ENCODE measurements around the gene EXOSC2. TPM values are rescaled to one million over a fixed set of nuclear protein-coding genes. Genes with fewer than 3 reads are reported as not detected.
A peak's percentile ranks its signal among the peaks of the same experiment; 100 is the strongest.
"Not testable (repeated sequence)": the region's sequence is repeated elsewhere in the genome, so short reads cannot be mapped to it uniquely, and the experiment has no call there.

Gene EXOSC2
- polyA plus RNA-seq, 1 donor (not counting 4 experiments of a cell fraction or from before 2014, with no cell fraction given), result 37.5 TPM

- dilution Hi-C loops (cut with MboI; ENCODE audit: extremely low pct_ligation_motif_present, low sequenced_read_pairs), result no loop called here
- H3K36me3 ChIP-seq (ENCODE audit: control insufficient read depth in 2 of 2, extremely low read depth in 1 of 2, insufficient read depth in 2 of 2, low read length in 2 of 2), result no peaks in the 10 kb centered on the region
- TF ChIP-seq EZH2 (IDR thresholded peaks at IDR 0.05; ENCODE audit: low read length) (peak; percentile 49), CTCF (optimal IDR thresholded peaks at IDR 0.05 in 1 of 3, IDR thresholded peaks at IDR 0.05 in 1 of 3, conservative IDR thresholded peaks at IDR 0.05 in 1 of 3; ENCODE audit: extremely low read depth in 1 of 3, insufficient read depth in 2 of 3, low read length in 3 of 3) (peak; percentile 66 to 85 (median 79))
- peak overlapping the region; percentile 85 for H3K4me2 ChIP-seq (ENCODE audit: control insufficient read depth, extremely low read depth, insufficient read depth, low read depth, low read length)
- H3K9ac ChIP-seq (ENCODE audit: control insufficient read depth, extremely low read depth, insufficient read depth, low read length), result no peak overlapping the region
- H2AFZ ChIP-seq (ENCODE audit: control insufficient read depth, low read length), result no peak overlapping the region
- H3K4me3 ChIP-seq (ENCODE audit: control insufficient read depth in 2 of 3, extremely low read depth in 1 of 3, insufficient read depth in 2 of 3, low read depth in 1 of 3, low read length in 3 of 3), result peak overlapping the region in 1 of 3 experiments; percentile 55
- H3K9me1 ChIP-seq (ENCODE audit: control insufficient read depth, extremely low read depth, insufficient read depth, low read length), result no peaks in the 10 kb centered on the region
- peaks cover 5% of the 10 kb centered on the region for H3K27me3 ChIP-seq (ENCODE audit: control insufficient read depth, extremely low read depth, insufficient read depth, low read length)
- H4K20me1 ChIP-seq (ENCODE audit: control insufficient read depth, extremely low read depth, insufficient read depth, low read length), result no peaks in the 10 kb centered on the region
- no peaks in the 10 kb centered on the region for H3K79me2 ChIP-seq (ENCODE audit: control insufficient read depth, insufficient read depth, low read length)
- DNase-seq (ENCODE audit: low read depth, low spot score) (no peak), FAIRE-seq (no peak)
- H3K27ac ChIP-seq (ENCODE audit: control insufficient read depth, insufficient read depth, low read length), result no peak overlapping the region
- peaks cover 11% of the 10 kb centered on the region for H3K4me1 ChIP-seq (ENCODE audit: control insufficient read depth, extremely low read depth, insufficient read depth, low read length)
- H3K9me3 ChIP-seq (ENCODE audit: control insufficient read depth, low read depth, low read length), result no peaks in the 10 kb centered on the region
These were observed 11.0 kb upstream of the EXOSC2 start for GRCh38 chr9:130682421-130683121.

DNA sequence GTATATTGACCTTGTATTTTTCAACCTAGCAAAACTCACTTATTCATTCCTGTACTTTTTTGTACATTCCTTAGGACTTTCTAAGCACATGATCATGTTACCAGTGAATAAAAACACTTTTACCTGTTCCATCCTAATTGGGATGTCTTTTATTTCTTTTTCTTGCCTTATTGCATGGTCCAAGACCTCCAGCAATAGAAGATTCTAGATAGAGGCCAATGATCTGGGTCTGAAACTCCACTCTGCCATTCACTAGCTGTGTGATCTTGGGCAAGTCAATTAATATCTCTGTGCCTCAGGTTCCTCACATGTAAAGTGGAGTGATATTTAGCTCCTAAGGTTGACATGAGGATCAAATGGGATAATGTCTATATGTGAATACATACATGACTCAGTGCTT lies 8.5 kb upstream of the EXOSC2 start:
- TF ChIP-seq CTCF (optimal IDR thresholded peaks at IDR 0.05 in 1 of 3, IDR thresholded peaks at IDR 0.05 in 1 of 3, conservative IDR thresholded peaks at IDR 0.05 in 1 of 3; ENCODE audit: extremely low read depth in 1 of 3, insufficient read depth in 2 of 3, low read length in 3 of 3) (no peak), EZH2 (IDR thresholded peaks at IDR 0.05; ENCODE audit: low read length) (no peak)
- FAIRE-seq (no peak), DNase-seq (ENCODE audit: low read depth, low spot score) (no peak)
- Histone ChIP-seq H3K27me3 (ENCODE audit: control insufficient read depth, extremely low read depth, insufficient read depth, low read length) (peaks cover 5% of the 10 kb centered on the region), H3K9ac (ENCODE audit: control insufficient read depth, extremely low read depth, insufficient read depth, low read length) (no peak overlapping the region), H3K4me2 (ENCODE audit: control insufficient read depth, extremely low read depth, insufficient read depth, low read depth, low read length) (no peak overlapping the region), H2AFZ (ENCODE audit: control insufficient read depth, low read length) (no peak overlapping the region), H3K4me1 (ENCODE audit: control insufficient read depth, extremely low read depth, insufficient read depth, low read length) (peaks cover 11% of the 10 kb centered on the region), H4K20me1 (ENCODE audit: control insufficient read depth, extremely low read depth, insufficient read depth, low read length) (no peaks in the 10 kb centered on the region), H3K9me1 (ENCODE audit: control insufficient read depth, extremely low read depth, insufficient read depth, low read length) (no peaks in the 10 kb centered on the region), H3K27ac (ENCODE audit: control insufficient read depth, insufficient read depth, low read length) (no peak overlapping the region), H3K9me3 (ENCODE audit: control insufficient read depth, low read depth, low read length) (no peaks in the 10 kb centered on the region), H3K36me3 (ENCODE audit: control insufficient read depth in 2 of 2, extremely low read depth in 1 of 2, insufficient read depth in 2 of 2, low read length in 2 of 2) (no peaks in the 10 kb centered on the region), H3K4me3 (ENCODE audit: control insufficient read depth in 2 of 3, extremely low read depth in 1 of 3, insufficient read depth in 2 of 3, low read depth in 1 of 3, low read length in 3 of 3) (no peak overlapping the region), H3K79me2 (ENCODE audit: control insufficient read depth, insufficient read depth, low read length) (no peaks in the 10 kb centered on the region)
- dilution Hi-C loops (cut with MboI; ENCODE audit: extremely low pct_ligation_motif_present, low sequenced_read_pairs), result no loop called here

DNA sequence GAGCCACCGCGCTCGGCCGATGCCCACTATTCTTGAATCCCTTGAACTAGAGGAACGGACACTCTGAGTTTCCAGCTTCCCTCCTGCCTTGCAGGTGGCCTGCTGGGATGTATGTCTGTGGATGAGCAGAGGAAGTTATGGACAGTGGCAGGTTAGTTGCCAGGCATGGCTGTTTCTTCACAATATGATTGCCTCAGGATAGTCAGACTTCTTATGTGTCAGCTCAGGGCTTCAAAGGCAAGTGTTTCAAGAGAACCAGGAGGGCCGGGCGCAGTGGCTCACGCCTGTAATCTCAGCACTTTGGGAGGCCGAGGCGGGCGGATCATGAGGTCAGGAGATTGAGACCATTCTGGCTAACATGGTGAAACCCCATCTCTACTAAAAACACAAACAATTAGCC lies 7.6 kb upstream of the EXOSC2 start:
- H3K4me3 ChIP-seq (ENCODE audit: control insufficient read depth in 2 of 3, extremely low read depth in 1 of 3, insufficient read depth in 2 of 3, low read depth in 1 of 3, low read length in 3 of 3); H3K4me1 ChIP-seq (ENCODE audit: control insufficient read depth, extremely low read depth, insufficient read depth, low read length); H2AFZ ChIP-seq (ENCODE audit: control insufficient read depth, low read length); H3K9me3 ChIP-seq (ENCODE audit: control insufficient read depth, low read depth, low read length); H3K9ac ChIP-seq (ENCODE audit: control insufficient read depth, extremely low read depth, insufficient read depth, low read length); H3K27me3 ChIP-seq (ENCODE audit: control insufficient read depth, extremely low read depth, insufficient read depth, low read length); H4K20me1 ChIP-seq (ENCODE audit: control insufficient read depth, extremely low read depth, insufficient read depth, low read length); H3K79me2 ChIP-seq (ENCODE audit: control insufficient read depth, insufficient read depth, low read length); H3K36me3 ChIP-seq (ENCODE audit: control insufficient read depth in 2 of 2, extremely low read depth in 1 of 2, insufficient read depth in 2 of 2, low read length in 2 of 2); H3K27ac ChIP-seq (ENCODE audit: control insufficient read depth, insufficient read depth, low read length); H3K9me1 ChIP-seq (ENCODE audit: control insufficient read depth, extremely low read depth, insufficient read depth, low read length); DNase-seq (ENCODE audit: low read depth, low spot score); H3K4me2 ChIP-seq (ENCODE audit: control insufficient read depth, extremely low read depth, insufficient read depth, low read depth, low read length); FAIRE-seq; dilution Hi-C loops (cut with MboI; ENCODE audit: extremely low pct_ligation_motif_present, low sequenced_read_pairs): not testable (repeated sequence)

All from keratinocyte (primary cell).